Mucosa of gallbladder (tissue), 1 donor: ENCODE results near the gene CHERP. TPM values are rescaled to one million over a fixed set of nuclear protein-coding genes. Genes with fewer than 3 reads are reported as not detected.
"Not testable (repeated sequence)": the region's sequence is repeated elsewhere in the genome, so short reads cannot be mapped to it uniquely, and the experiment has no call there.

Source experiments
- DNase-seq: peaks from one replicate; pipeline ENCODE4 v3.0.0-alpha.2; 2020; ENCODE audit warnings: low spot score
- total RNA-seq: library from RNA; stranded (reverse); gene quantifications from one replicate; pipeline ENCODE4 v1.2.1, GENCODE V29; 2021
- donor health status: DM: no; HTN: no; CAD: no.

CHERP gene
- total RNA-seq, 1 donor from 2014 or later: 47.3 TPM

DNA sequence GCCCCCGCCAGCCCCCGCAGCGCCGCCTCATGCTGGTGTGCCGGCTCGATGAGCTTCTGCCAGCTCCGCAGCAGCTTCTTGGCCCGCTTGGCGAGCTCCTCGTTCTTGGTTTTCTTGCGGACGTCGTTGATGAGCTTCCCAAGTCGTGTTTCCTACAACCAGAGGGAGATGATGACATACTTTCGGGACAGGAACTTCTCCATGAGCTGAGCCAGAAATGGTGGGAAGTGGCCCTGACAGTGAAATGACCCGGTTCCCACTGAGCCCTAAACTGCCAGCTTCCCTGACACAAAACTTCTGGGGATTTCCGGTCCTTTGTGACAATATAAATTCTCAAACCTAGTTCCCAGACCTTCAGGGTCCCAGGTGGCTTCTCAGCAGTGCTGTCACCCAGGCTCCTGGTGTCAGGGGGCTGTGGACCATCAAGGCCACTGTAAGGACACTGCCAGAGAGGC lies 35.3 kb upstream of the CHERP start:
- no peak for DNase-seq

DNA sequence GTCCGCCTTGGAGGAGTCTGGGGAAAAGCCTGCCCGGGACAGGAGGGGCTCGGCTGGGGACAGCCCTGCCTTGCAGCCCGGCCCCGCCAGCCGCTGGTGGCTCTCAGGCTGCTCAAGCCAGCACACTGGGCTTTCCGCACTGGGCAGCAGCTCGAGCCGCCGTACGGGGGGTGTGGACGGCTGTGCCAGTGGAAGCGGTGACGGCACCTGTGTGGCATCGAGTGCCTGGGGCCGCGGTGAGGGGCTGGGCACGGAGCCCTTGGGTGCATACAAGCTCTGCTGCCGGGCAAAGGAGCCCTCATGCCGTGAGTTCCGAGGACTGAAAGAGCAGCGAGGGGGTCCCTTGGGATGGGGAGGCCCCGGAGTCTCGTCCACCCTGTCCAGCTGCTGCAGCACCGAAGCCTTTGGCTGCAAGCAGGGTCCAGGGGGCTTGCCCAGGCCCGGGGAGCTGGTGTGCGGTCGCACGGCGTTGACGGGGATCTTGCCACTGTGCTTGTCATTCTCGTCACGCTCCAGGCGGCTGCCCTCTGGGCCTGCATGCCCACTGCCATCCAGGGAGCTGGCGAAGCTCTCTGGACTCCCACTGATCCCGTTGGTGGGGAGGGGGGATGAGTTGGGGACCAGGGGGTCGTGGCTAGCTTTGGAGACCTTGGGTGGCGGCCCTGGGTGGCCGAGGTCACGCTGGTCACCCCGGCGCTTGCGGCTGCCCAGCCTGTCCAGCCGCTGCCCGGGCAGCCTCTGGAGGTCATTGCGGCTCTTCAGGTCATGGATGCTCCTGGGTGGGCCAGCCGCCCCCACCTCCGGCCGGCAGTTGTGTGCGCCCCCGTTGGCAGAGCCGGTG lies 34.7 kb upstream of the CHERP start:
- no peak for DNase-seq

DNA sequence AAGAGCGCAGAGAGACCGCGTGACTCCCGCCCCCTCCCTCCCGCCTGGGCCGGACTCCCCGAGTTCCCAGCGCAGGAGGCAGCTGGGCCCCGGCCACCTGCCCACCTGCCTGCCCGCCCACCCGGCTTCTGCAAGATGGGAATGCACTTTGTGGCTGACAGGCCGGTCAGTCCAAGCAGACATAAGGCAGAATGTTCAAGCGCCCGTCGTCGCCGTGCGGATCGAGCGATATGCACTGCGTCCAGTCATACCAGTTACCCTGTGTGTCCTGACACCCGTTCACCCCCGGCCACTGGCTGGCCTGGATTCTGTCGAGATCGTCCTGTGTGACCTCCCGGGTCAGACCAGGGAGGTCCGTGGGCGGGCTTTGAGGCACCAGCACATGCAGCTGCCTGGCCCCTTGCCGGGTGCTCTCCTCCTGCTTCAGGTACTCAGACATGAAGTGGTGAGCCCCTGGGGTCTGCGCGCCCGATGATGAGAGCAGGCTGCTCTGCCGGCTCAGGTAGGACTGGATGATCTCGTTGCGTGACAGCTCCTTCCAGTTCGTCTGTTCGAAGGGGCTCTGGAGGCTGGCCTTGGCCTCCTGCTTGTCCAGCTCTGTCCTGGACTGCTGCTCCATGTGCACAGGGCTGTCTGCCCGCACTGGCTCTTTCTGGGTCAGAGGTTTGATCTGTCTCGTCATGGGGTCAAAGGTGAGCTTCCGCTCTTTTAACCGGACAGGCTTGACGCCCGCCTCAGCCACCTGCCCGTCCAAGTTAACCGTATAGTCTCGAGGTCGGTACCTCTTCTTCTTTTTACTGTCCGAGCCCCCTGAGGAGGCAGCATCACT lies 33.8 kb upstream of the CHERP start:
- no peak for DNase-seq

DNA sequence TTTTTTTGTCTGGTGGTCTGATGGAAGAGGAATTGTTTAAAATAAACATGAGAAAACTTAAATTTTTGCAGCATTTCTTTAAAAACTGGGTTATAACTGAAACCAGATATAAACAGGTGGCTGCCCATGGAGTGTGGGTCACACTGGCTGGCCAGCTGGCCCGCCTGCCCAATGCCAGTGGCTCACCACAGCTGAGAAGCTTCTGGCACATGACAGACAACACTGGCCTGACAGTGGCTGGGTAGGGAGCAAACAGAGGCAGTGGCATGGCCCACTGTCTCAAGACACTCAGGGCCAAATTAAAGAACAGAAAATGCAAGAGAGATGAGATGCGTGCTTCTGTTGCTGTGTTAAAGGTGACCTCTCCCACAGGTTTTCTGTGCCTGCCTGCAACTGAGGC lies 33.0 kb upstream of the CHERP start:
- DNase-seq: no peak

DNA sequence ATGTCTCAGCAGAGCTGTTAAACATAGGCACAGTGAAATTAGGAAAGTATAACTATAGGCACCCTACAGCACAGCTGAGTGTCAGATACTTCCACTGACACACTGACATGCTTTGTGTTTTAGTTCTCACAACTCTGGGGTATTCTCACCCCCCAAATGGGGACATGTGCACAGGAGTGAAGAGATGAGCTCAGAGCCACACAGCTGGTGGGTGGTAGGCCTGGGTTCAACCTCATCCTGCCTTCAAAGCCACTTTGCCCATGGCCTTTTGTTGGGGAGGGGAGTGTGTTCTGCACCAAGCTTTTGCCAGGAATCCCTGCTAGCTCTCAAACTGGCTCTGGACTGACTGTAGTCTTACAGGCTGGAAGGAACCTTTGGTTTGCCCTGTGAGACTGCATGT lies 31.7 kb upstream of the CHERP start:
- no peak for DNase-seq

DNA sequence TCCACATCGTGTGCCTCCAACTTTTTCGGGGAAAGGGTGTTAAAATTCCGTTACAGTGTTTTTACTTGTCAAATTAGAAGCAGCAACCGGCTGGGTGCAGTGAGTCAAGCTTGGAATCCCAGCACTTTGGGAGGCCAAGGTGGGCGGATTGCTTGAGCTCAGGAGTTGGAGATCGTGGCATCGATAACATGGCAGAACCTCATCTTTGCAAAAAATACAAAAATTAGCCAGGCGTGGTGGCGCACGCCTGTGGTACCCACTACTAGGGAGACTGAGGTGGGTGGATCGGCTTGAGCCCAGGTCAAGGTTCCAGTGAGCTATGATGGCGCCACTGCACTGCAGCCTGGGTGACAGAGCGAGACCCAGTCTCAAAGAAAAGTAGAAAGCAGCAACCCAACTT lies 31.1 kb upstream of the CHERP start:
- DNase-seq: no peak

DNA sequence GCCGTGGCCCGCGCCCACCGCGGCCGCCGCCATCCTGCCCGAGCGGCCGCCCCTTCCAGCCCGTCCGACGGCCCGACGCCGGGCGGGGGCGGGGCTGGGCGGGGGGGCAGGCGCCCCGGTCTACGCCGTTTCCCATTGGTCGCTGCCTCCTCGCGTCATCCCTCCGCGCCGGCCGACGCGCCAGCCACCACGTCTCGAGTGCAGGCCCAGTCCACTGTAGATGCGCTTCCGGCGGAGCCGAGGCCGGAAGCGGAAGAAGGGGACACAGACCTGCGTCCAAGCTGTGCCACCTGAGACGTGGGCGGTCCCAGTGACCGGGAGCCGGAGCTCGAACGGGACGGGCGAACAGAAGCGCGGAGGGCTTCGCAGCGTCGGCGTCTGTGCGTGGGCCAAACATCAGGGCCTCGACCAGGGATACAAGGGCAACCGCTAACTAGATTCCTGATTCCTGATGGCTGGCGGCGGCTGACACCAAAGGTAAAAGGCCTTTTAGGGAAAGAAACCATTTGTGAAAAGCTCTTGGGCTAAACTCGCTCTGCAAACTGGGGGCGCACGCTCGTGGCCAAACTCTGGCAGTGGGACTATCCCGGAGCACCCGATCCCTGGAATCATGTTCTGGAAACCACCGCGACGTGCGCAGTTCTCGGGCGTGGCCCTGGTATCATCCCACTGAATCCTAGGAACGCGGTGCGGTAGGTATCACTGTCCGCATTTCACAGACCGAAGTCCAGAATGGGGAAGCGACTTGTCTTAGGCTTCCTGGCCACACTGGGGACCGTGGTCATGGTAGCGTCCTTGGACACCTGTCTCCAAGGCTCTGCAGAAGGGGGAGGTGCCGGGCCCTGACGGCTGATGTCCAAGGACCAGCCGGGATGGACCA lies 30.3 kb upstream of the CHERP start, which contains the start of gene SLC35E1:
TSS of gene SLC35E1 (minus strand) at position 84 of the 880 bp plus-strand sequence. CDS start at position 33, 51 bp downstream.
- peak; percentile 96 for DNase-seq

DNA sequence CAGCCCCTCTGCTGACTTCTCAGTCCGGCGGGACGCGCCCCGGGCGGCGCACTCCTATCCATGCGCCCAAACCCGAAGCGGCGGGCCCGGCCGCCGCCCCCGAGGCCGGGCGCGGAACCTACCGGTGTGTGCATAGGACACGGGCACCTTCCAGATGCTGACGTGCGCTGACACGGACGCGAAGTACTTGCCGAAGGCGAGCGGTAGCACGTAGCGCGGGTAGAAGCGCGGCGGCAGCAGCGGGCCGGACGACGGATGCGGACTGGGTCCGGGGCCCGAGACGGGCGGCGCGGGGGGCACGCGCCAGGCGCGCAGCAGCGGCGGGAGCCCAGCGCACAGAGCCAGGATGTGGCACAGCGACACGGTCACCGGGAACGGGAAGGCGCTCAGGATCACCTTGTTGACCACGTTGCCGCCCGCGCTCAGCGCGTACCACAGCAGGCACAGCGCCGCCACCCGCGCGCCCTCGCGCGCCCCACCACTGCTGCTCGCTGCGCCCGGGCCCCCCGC lies 29.6 kb upstream of the CHERP start:
- DNase-seq: no peak

DNA sequence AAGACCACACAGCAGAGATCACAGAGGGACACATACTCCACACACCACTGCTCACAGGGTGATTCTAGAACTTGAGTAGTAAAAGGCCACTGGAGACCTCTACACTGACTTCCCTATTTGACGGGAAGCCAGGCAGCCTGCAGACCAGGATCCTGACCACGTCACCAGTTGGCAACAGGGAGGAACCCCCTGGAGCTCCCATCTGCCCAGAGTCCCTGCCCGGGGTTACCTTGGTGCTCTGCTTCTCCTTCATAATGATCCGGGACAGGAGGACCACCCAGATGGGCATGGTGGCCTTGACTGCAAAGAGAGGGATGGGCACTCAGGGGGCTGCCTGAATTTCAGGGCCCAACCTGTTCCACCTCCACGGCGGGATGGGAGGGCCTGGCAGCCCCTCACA lies 29.0 kb upstream of the CHERP start:
- no peak for DNase-seq

DNA sequence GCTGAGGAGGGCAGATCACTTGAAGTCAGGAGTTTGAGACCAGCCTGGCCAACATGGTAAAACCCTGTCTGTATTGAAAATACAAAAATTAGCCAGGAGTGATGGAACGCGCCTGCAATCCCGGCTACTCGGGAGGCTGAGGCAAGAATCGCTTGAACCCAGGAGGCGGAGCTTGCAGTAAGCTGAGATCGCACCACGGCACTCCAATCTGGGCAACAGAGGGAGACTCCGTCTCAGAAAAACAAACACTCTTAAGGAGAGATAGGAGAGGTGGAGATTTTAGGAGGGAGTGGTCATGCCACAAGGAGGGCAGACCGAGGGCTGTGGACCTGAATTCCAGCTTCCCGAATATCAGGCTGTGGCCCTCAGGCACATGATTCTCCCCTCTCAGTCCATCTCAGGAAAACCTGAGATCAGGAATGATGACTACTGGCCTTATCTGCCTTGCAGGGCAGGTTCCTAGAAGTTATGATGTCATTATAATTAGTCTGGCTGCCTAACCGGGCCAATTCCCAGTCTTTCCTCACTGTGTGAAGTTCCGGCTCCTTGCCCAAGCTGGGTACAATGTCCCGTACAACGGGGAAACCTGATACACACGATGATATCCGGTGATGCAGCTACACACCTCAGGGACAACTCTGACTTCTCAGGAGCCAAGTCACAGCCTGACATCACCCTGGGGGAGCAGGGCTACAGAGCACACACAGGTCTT lies 27.5 kb upstream of the CHERP start:
- no peak for DNase-seq

DNA sequence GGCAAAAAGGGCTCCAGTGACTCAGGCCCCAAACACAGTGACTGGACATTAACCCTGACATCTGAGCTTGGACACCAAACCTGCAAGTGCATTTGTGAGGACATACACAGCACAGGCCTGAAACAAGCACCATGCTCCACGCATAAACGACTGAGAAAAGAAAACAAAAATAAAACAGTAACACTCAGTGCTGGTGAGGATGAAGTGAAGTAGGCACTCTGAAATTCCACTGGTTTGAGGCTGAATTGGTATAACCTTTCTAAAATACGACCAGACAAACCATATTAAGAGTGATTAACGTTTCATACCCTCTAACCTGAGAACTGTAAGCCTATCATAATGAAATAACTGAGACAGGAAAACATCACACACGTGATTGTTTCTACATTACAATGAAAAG lies 24.5 kb upstream of the CHERP start:
- no peak for DNase-seq

DNA sequence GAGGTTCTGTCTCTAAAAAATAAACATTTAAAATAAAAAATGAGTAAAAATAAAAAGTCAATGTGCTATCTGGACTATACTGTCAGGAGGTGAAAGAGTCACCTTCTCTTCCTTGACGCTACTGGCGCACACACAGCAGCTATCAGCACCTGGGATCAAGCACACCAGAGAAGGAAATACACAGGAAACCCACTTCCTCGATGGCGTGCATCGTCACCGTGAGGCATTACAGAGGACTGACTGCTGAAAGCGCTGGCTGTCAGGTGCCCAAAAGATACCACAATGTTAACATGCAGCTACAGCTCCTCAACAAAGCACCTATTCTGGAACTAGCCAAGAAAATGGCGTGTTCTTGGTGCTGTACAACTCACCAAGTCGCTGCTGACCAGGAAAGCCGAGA lies 23.9 kb upstream of the CHERP start:
- DNase-seq: peak; percentile 56

DNA sequence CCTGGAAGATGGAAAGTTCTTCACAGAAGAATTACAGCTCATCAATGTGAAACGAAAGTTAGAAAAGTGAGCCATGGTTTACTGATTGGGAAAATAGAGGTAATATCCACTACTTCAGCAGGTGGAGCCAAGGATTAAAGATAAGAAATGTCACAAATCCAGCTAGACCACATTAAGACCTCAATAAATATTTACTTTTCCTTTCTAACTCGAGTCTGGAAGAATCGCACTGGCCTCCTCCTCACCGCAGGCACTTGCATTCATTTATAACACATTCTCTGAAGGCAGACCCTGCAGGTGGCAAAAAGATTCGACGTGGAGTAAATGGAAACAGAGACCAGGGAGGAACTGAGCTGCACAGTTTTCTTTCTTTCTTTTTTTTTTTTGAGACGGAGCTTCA lies 22.6 kb upstream of the CHERP start:
- no peak for DNase-seq

DNA sequence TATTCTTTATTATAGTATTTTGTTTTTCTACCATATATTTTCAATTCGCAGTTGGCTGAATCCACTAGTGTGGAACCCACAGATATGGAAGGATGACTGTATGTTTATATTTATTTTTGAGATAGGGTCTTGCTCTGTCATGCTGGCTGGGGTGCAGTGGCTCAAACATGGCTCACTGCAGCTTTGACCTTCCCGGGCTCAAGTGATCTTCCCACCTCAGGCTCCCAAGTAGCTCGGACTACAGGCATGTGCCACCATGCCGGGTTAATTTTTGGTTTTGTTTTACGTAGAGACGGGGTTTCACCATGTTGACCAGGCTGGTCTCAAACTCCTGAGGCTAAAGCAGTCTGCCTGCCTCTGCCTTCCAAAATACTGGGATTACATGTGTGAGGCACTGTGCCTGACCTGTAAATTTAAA lies 20.4 kb upstream of the CHERP start:
- no peak for DNase-seq

DNA sequence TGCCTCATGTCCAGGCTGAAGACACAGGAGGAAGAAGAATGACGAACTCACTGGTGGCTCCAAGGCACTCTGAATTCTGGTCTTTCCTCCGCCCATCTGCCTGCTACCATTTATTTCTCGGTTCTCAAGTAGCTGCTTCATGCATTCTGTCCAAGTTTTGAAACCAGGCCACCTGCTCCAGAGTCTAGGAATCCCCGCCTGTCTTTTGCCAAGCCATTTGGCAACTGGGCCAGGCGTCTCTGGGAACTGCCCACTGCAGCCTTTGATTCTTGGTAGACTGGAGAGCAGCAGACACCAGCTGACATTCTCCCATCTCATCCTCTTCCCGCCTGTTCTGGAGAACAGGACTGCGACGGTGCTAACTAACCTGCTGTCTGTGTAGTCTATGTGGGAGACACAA lies 19.1 kb upstream of the CHERP start:
- DNase-seq: no peak

DNA sequence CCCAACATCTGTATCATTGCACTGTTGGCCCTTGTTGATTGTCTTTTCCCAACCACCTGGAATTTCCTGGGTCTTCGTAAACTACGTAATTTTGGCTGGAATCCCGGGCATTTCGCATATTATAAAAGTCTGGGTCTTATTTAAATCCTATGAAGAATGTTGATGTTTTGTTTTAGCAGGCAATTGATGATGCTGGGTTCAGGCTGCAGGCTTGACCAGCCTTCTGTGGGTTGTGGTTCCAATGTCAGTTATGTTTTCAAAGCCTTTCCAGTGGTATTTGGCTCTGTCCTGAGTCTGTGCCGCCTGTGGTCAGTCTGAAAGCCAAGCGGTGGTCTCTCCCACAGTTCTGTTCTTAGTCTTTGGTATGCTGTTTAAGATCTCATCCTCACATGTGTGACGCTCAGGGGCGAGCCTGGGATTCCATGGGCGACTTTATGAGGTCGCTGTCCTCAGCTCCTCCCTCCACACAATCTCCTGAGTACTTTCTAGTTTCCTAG lies 17.6 kb upstream of the CHERP start:
- DNase-seq: no peak

DNA sequence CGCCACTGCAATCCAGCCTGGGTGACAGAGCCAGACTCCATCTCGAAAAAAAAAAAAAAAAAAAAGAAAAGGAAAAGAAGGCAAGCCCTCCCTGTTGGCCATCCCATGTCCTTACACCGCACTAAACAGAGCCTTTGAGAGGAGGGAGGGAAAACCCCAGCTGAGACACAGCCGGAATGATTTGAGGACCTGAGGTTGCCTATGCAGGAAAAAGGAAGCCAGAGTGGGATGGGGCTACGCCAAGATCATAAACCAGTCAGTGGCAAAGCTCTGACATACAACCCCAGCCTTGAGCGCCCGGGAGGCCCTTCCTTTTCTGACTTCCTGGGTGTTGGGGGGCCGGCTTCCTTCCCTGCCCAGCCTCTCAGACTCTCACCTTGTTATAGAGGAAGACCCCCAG lies 12.5 kb upstream of the CHERP start:
- DNase-seq: no peak

DNA sequence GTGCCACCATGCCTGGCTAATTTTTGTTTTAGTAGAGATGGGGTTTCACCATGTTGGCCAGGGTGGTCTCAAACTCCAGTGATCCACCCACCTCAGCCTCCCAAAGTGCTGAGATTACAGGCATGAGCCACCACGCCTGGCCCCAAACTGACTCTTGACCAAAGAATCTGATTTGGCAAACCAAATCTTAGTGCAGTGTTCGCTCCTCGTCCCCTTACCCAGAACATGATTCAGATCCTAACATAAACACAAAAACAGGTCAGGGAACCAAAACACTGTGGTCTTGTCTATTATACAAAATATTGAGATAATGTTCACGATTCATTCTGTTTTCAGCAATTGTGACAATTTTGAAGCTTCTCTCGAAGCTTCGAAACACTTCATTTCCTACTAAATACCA lies 9.7 kb upstream of the CHERP start:
- not testable (repeated sequence) for DNase-seq

DNA sequence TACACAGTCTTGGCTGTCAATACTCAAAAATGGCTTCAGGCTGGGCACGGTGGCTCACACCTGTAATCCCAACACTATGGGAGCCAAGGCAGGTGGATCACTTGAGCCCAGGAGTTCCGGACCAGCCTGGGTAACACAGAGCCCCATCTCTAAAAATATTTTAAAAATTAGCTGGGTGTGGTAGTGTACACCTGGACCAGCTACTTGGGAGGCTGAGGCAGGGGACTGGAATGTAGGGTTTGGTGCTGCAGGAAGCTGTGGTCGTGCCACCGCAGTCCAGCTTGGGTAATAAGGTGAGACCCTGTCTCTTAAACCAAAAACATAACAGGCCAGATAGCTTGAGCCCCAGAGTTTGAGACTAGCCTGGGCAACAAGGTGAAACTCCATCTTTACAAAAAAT lies 6.7 kb upstream of the CHERP start:
- DNase-seq: no peak

DNA sequence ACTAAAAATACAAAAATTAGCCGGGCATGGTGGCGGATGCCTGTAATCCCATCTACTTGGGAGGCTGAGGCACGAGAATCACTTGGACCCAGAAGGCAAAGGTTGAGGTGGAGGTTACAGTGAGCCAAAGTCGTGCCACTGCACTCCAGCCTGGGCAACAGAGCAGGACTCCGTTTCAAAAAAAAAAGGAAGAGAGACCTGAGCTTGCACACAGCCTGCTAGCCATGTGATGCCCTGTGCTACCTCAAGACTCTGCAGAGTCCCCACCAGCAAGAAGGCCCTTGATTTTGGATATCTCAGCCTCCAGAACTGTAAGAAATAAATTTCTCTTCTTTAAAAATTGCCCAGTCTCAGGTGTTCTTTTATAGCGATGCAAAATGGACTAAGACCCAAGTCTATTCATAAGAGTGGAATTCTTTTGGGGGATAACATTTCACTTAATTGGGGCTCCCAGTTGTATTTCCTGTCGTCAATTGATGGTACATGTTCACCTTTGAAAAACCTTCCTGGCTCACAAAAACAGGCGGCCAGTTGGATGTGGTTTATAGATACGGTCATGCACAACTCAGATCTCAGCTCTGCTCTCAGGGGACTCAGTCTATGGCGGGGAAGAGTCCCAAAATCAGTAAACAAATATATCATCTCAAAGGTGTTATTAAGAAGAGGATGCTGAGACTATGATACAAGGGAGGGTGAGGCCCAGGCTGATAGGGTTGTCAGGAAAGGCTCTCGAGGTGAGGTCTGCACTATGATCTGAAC lies 2.4 kb upstream of the CHERP start:
- no peak for DNase-seq
